Measurements from ENCODE around the gene COL26A1.
"Not testable (repeated sequence)": the region's sequence is repeated elsewhere in the genome, so short reads cannot be mapped to it uniquely, and the experiment has no call there.

The COL26A1 gene

GRCh38 chr7:101474178-101474577 lies 111.5 kb downstream of the COL26A1 start:
- TF ChIP-seq POLR2AphosphoS5 (IDR thresholded peaks at IDR 0.05; ENCODE audit: low read depth) (no peak), GABPA (IDR thresholded peaks at IDR 0.05; ENCODE audit: low read depth) (no peak)
- no peak for DNase-seq (ENCODE audit: low read depth in 1 of 2, low spot score in 1 of 2)
- no peak overlapping the region for H3K4me3 ChIP-seq (replicated peaks; ENCODE audit: insufficient read depth, low read length)
- no peaks in the 10 kb centered on the region for H3K27me3 ChIP-seq (ENCODE audit: insufficient read depth, poor library complexity, severe bottlenecking)
- no peak overlapping the region for H3K27ac ChIP-seq (replicated peaks)

DNA sequence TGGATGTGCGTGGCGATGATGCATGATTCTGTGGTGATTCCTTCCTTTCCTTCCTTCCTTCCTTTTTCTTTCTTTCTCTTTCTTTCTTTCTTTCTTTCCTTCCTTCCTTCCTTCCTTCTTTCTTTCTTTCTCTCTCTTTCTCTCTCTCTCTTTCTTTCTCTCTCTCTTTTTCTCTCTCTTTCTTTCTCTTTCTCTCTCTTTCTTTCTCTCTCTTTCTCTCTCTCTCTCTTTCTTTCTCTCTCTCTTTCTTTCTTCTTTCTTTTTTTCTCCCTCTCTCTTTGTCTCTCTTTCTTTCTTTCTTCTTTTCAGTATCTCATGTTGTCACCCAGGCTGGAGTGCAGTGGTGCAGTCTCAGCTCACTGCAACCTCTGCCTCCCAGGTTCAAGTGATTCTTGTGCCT lies 113.0 kb downstream of the COL26A1 start:
- DNase-seq (ENCODE audit: low read depth in 1 of 2, low spot score in 1 of 2); H3K4me3 ChIP-seq (replicated peaks; ENCODE audit: insufficient read depth, low read length); H3K27ac ChIP-seq (replicated peaks); H3K27me3 ChIP-seq (ENCODE audit: insufficient read depth, poor library complexity, severe bottlenecking): not testable (repeated sequence)

DNA sequence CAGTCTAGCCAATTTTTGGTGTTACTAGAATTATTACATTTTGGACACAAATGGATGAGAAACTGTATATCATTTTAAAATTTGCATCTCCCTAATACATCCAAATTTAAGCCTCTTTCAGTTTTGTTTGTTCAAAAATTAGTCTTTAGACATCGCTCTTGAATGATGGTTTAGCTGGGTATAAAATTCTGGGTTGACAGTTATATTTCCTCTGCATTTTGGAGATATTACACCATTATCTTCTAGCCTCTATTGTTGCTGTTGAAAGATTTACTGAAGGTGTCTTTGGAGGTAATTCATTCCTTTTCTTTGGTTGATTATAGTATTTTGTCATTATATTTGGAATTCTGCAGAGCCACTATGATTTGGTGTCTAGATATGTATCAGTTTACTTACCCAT lies 116.5 kb downstream of the COL26A1 start:
- H3K27ac ChIP-seq (replicated peaks), result no peak overlapping the region
- no peak overlapping the region for H3K4me3 ChIP-seq (replicated peaks; ENCODE audit: insufficient read depth, low read length)
- DNase-seq (ENCODE audit: low read depth in 1 of 2, low spot score in 1 of 2), result no peak
- TF ChIP-seq POLR2AphosphoS5 (IDR thresholded peaks at IDR 0.05; ENCODE audit: low read depth), result no peak
- TF ChIP-seq SPI1 (IDR thresholded peaks at IDR 0.05; ENCODE audit: borderline replicate concordance, low read depth), result no peak
- TF ChIP-seq GABPA (IDR thresholded peaks at IDR 0.05; ENCODE audit: low read depth), result no peak
- TF ChIP-seq CTCF (IDR thresholded peaks at IDR 0.05; ENCODE audit: insufficient read depth, low read length), result no peak
- no peak for TF ChIP-seq REST (IDR thresholded peaks at IDR 0.05; ENCODE audit: insufficient replicate concordance, low read depth)
- H3K27me3 ChIP-seq (ENCODE audit: insufficient read depth, poor library complexity, severe bottlenecking), result no peaks in the 10 kb centered on the region

DNA sequence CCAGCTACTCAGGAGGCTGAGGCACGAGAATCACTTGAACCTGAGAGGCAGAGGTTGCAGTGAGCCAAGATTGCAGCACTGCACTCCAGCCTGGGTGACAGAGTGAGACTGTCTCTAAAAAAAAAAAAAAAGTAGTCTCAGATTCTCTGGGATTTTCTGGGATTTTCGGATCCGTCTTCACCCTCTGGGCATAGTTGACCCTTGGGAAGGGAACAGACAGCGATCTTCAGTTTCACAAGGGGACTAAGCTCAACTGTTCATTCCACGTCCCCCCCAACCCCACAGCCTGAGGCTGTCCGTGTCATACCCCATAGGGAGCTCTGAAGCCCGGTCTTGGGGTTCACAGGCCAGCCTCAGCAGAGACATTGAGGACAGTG lies 123.4 kb downstream of the COL26A1 start:
- H3K27me3 ChIP-seq (ENCODE audit: insufficient read depth, poor library complexity, severe bottlenecking); DNase-seq (ENCODE audit: low read depth in 1 of 2, low spot score in 1 of 2); H3K27ac ChIP-seq (replicated peaks); H3K4me3 ChIP-seq (replicated peaks; ENCODE audit: insufficient read depth, low read length): not testable (repeated sequence)

DNA sequence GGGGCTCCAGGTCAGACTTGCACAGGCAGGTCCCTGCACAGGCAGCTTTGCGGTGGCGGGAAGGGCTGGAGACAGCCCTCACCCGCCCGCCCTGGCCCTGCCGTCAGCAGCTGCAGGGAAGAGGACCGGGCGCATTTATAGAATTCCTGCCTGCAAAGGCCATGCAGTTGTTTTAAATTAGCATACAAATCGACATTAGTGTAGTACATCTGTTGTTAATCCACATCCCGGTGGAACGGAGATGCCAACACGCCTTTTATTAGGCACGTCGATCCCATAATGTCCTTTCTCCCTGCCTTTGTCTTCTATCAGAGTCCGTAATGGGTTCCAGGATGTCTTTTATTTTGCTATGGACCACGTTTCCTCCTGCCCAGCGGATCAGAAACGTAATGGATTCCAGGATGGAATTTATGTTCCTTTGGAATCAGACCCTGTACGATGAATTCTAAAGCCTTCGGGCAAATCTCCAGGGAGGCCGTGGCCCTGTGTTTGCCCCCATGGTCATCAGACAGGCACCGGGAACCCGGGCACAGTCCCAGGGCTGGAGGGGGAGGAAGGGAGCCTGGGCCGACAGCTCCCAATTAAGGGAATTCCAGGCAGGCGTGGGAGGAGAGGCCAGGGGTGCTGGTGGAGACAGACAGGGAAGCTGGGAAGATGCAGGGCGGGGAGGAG lies 123.9 kb downstream of the COL26A1 start:
- H3K27ac ChIP-seq (replicated peaks), result no peak overlapping the region
- no peaks in the 10 kb centered on the region for H3K27me3 ChIP-seq (ENCODE audit: insufficient read depth, poor library complexity, severe bottlenecking)
- no peak overlapping the region for H3K4me3 ChIP-seq (replicated peaks; ENCODE audit: insufficient read depth, low read length)
- no peak for TF ChIP-seq POLR2AphosphoS5 (IDR thresholded peaks at IDR 0.05; ENCODE audit: low read depth)
- TF ChIP-seq GABPA (IDR thresholded peaks at IDR 0.05; ENCODE audit: low read depth), result no peak
- TF ChIP-seq REST (IDR thresholded peaks at IDR 0.05; ENCODE audit: insufficient replicate concordance, low read depth), result no peak
- no peak for TF ChIP-seq SPI1 (IDR thresholded peaks at IDR 0.05; ENCODE audit: borderline replicate concordance, low read depth)
- no peak for TF ChIP-seq CTCF (IDR thresholded peaks at IDR 0.05; ENCODE audit: insufficient read depth, low read length)
- no peak for DNase-seq (ENCODE audit: low read depth in 1 of 2, low spot score in 1 of 2)
